Thyroid gland (tissue), 4 donors: ENCODE measurements around the gene OXA1L.

ENCODE experiments used
- POLR2A ChIP-seq, 2 donors: fragments of 450-650 bp; IDR thresholded peaks; one replicate each; pipeline ENCODE4 v1.6.1; 2017; ENCODE audit warnings: antibody characterized with exemption in 2 of 2, mild to moderate bottlenecking in 2 of 2, moderate library complexity in 1 of 2
- TF ChIP-seq, protein P1 (sequence below), 6 experiments: fragments of 200-600 bp in 3 of 6; fragments of 450-650 bp in 3 of 6; sonication (generic) in 3 of 6; IDR thresholded peaks; one replicate each; pipeline ENCODE4 v1.5.1; 2016 to 2019; ENCODE audit warnings: antibody characterized with exemption in 6 of 6, mild to moderate bottlenecking in 2 of 6, inconsistent platforms in 1 of 6, moderate library complexity in 1 of 6

DNA sequence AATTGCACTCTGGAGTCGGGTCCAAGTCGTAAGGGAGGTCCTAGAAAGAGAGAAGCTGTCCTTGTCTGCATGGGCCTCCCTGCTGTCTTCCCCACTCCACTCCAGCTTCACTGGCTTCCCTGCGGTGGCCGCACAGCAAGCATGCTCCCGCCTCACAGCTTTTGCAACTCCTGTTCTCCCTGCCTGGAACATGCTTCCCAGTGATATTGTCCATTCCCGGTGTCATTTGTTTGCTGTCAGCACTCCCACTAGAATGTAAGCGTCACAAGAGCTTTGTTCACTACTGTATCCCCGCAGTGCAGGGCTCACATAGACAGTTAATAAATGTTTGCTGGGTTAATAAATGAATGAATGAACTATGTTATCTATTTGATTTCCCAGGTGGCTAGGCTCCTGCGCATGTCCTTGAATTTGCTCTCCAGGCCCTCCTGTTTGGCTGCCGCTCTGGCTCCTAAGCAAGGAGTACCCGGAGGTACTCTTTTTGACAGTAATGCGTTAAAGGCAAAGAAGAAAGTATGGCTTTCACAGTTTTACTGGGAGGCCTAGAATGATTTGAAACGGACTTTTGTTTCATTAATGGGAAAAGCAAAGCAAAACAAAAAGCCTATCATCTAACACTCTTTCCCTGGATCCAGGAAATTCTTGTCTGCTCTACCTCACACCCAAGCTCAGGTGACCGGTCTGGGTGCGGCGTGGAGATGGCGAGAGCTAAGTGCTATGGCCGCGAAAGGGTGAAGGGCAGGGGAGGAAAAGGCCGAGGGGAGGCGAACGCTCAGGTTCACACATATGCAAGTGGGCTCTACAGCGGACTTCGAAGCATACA, 54.9 kb downstream of the OXA1L start:
- TF ChIP-seq, protein P1, sequence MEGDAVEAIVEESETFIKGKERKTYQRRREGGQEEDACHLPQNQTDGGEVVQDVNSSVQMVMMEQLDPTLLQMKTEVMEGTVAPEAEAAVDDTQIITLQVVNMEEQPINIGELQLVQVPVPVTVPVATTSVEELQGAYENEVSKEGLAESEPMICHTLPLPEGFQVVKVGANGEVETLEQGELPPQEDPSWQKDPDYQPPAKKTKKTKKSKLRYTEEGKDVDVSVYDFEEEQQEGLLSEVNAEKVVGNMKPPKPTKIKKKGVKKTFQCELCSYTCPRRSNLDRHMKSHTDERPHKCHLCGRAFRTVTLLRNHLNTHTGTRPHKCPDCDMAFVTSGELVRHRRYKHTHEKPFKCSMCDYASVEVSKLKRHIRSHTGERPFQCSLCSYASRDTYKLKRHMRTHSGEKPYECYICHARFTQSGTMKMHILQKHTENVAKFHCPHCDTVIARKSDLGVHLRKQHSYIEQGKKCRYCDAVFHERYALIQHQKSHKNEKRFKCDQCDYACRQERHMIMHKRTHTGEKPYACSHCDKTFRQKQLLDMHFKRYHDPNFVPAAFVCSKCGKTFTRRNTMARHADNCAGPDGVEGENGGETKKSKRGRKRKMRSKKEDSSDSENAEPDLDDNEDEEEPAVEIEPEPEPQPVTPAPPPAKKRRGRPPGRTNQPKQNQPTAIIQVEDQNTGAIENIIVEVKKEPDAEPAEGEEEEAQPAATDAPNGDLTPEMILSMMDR (IDR thresholded peaks at IDR 0.05) = no peak
- TF ChIP-seq POLR2A (IDR thresholded peaks at IDR 0.05) = no peak
